Measurements from ENCODE around the gene NOSTRIN.

GRCh38 chr2:168855601-168856000 lies 53.2 kb downstream of the NOSTRIN start:
- TF ChIP-seq CTCF (IDR thresholded peaks at IDR 0.05 in 8 of 11, conservative IDR thresholded peaks at IDR 0.05 in 3 of 11) (no peak), POLR2AphosphoS5 (IDR thresholded peaks at IDR 0.05) (no peak), POLR2A (IDR thresholded peaks at IDR 0.05) (no peak)
